PC-3 (cell line): ENCODE measurements around the gene BCAR3.

ENCODE experiments used
- EZH2 ChIP-seq: fragments of 300-600 bp; sonication (generic); IDR thresholded peaks from one replicate; pipeline ENCODE4 v1.6.1; 2017; ENCODE audit warnings: antibody characterized with exemption, mild to moderate bottlenecking, low read length; ENCODE audit not compliant: unreplicated experiment
- EZH2phosphoT487 ChIP-seq: fragments of 300-600 bp; sonication (generic); IDR thresholded peaks from 2 replicates; pipeline ENCODE4 v1.6.1; 2018; ENCODE audit warnings: mild to moderate bottlenecking, antibody characterized with exemption, low read length, borderline replicate concordance
- TF ChIP-seq, protein P1 (sequence below): fragments of 300-600 bp; sonication (generic); conservative IDR thresholded peaks from 2 replicates; pipeline ENCODE4 v1.5.1; 2017; ENCODE audit warnings: antibody characterized with exemption, low read depth, mild to moderate bottlenecking, low read length

DNA sequence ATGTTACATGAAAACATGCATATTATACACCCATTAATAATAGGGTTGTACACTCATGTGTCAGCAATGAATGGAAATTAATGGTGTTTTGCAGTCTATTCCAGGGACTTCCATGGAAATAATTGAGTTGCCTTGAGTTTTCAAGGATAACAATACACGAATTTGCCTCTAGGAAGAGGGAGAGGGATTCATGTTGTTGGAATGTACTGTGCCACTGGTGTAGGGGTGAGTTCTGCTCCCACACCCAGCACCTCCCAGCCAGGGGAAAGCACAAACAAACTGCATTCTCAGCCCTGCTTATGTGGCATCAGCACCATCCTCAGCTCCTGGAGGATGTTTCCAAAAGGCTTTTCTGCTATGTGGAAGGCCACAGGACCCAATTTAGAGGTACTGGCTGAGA, 57.8 kb downstream of the BCAR3 start:
- TF ChIP-seq, protein P1, sequence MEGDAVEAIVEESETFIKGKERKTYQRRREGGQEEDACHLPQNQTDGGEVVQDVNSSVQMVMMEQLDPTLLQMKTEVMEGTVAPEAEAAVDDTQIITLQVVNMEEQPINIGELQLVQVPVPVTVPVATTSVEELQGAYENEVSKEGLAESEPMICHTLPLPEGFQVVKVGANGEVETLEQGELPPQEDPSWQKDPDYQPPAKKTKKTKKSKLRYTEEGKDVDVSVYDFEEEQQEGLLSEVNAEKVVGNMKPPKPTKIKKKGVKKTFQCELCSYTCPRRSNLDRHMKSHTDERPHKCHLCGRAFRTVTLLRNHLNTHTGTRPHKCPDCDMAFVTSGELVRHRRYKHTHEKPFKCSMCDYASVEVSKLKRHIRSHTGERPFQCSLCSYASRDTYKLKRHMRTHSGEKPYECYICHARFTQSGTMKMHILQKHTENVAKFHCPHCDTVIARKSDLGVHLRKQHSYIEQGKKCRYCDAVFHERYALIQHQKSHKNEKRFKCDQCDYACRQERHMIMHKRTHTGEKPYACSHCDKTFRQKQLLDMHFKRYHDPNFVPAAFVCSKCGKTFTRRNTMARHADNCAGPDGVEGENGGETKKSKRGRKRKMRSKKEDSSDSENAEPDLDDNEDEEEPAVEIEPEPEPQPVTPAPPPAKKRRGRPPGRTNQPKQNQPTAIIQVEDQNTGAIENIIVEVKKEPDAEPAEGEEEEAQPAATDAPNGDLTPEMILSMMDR = no peak
- TF ChIP-seq EZH2phosphoT487 (no peak), EZH2 (no peak)
